H7 (cell line): ENCODE results near the gene GRIA2. TPM values are rescaled to one million over a fixed set of nuclear protein-coding genes. Genes with fewer than 3 reads are reported as not detected.

Experiments used
- DNase-seq: peaks from one replicate; pipeline ENCODE4 v3.0.0; 2012
- H3K27me3 ChIP-seq: 2 replicates; pipeline ENCODE4 v1.6.0; 2011; ENCODE audit warnings: mild to moderate bottlenecking, low read length; ENCODE audit not compliant: control insufficient read depth, insufficient read depth
- H3K36me3 ChIP-seq: replicated peaks from 2 replicates; pipeline ENCODE4 v1.5.1; 2011; ENCODE audit warnings: low read length; ENCODE audit not compliant: control insufficient read depth, insufficient read depth
- H3K4me3 ChIP-seq: 2 replicates; pipeline ENCODE4 v1.5.1; 2011; ENCODE audit warnings: low read depth, mild to moderate bottlenecking, control low read depth, low read length, moderate library complexity; ENCODE audit not compliant: insufficient read depth
- total RNA-seq: library from RNA; depleted of rRNA; stranded (reverse); fragments of >200 nt; shearing (Covaris generic); gene quantifications from 2 replicates; pipeline ENCODE4 v1.2.3, GENCODE V29; 2014

The GRIA2 gene
- total RNA-seq, 1 experiment from 2014 or later, result not detected

GRCh38 chr4:157290622-157291021 is 70.1 kb downstream of the GRIA2 start:
- Histone ChIP-seq H3K36me3 (no peaks in the 10 kb centered on the region), H3K27me3 (no peaks in the 10 kb centered on the region), H3K4me3 (no peak overlapping the region)
- DNase-seq, result no peak

DNA sequence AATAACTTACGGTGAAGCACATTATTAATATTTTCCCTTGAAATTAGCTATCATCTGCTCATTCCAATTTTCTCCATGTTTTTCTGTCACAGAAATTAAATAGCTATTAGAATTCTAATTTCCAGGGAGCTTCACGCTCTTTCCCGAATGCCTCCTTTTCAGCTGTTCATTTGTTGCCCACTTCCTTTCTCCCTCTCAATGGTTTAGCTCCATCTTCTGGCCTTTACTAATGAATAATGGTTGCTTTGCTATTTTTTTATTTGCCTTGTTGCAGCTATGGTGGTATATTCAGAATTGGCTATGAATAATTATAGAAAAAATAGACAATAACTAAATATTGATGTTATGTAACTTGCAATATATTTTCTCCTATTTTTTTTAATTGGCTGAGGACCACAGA is 70.5 kb downstream of the GRIA2 start:
- H3K27me3 ChIP-seq, result no peaks in the 10 kb centered on the region
- no peak for DNase-seq
- no peaks in the 10 kb centered on the region for H3K36me3 ChIP-seq
- H3K4me3 ChIP-seq, result no peak overlapping the region

- Histone ChIP-seq H3K27me3 (no peaks in the 10 kb centered on the region), H3K36me3 (no peaks in the 10 kb centered on the region), H3K4me3 (no peak overlapping the region)
- no peak for DNase-seq
Measured at GRCh38 chr4:157293673-157294072, 73.1 kb downstream of the GRIA2 start.

GRCh38 chr4:157294575-157294974 is 74.0 kb downstream of the GRIA2 start:
- H3K4me3 ChIP-seq, result no peak overlapping the region
- no peaks in the 10 kb centered on the region for H3K27me3 ChIP-seq
- DNase-seq, result no peak
- H3K36me3 ChIP-seq, result no peaks in the 10 kb centered on the region

- no peaks in the 10 kb centered on the region for H3K36me3 ChIP-seq
- H3K27me3 ChIP-seq, result no peaks in the 10 kb centered on the region
- DNase-seq, result no peak
Measured at GRCh38 chr4:157300701-157301100, 80.2 kb downstream of the GRIA2 start.

DNA sequence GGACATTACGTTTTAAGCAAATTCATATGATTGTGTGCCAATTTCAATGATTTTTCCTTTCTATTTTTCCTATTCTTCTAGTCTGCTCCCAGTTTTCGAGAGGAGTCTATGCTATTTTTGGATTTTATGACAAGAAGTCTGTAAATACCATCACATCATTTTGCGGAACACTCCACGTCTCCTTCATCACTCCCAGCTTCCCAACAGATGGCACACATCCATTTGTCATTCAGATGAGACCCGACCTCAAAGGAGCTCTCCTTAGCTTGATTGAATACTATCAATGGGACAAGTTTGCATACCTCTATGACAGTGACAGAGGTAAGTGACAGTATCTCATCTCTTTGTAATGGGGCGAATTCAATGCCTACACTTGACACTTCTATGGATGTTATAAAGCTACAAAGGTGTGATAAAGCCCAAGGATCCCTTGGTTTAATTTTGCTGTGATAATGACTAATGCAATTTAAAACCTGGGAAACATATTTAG is 83.0 kb downstream of the GRIA2 start:
- Histone ChIP-seq H3K4me3 (no peak overlapping the region), H3K27me3 (no peaks in the 10 kb centered on the region), H3K36me3 (no peaks in the 10 kb centered on the region)
- DNase-seq, result no peak

More at GRCh38 chr4:157300701-157301100, 80.2 kb downstream of the GRIA2 start:
- no peak overlapping the region for H3K4me3 ChIP-seq

DNA sequence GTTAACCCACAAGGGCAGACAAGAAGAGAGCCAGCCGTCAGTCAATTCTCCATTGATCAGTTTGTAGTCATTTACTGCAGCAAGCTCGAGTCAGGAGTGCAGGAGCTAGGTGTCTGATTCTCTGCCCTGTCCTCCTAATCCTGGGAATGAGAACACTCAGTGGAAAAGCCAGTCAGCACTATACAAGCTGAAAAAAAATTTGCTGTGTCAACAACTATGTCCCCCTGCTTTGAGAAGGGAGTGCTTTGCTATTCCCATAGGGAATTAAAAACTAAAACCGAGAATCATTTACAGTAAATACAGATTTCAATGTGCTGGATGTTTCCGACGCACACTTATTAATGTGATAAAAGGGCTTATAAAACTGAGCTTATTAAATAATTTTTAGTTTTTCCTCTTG is 84.2 kb downstream of the GRIA2 start:
- no peak overlapping the region for H3K4me3 ChIP-seq
- H3K36me3 ChIP-seq, result no peaks in the 10 kb centered on the region
- no peak for DNase-seq
- no peaks in the 10 kb centered on the region for H3K27me3 ChIP-seq

DNA sequence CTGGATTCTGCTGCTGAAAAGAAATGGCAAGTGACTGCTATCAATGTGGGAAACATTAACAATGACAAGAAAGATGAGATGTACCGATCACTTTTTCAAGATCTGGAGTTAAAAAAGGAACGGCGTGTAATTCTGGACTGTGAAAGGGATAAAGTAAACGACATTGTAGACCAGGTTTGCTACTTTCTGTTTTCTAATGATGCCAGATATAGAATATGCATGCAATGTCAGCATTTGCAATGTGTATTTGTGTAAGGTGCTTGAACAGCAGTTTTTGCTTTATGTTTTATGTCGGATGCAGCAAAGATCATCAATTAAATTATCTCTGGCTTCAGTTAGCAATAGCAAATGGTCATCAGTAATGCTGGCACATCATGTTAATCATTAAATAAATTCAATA is 92.2 kb downstream of the GRIA2 start:
- H3K27me3 ChIP-seq, result no peaks in the 10 kb centered on the region
- H3K4me3 ChIP-seq, result no peak overlapping the region
- no peaks in the 10 kb centered on the region for H3K36me3 ChIP-seq
- no peak for DNase-seq

GRCh38 chr4:157314906-157315305 is 94.4 kb downstream of the GRIA2 start:
- H3K27me3 ChIP-seq, result no peaks in the 10 kb centered on the region
- no peak overlapping the region for H3K4me3 ChIP-seq
- no peak for DNase-seq
- no peaks in the 10 kb centered on the region for H3K36me3 ChIP-seq

DNA sequence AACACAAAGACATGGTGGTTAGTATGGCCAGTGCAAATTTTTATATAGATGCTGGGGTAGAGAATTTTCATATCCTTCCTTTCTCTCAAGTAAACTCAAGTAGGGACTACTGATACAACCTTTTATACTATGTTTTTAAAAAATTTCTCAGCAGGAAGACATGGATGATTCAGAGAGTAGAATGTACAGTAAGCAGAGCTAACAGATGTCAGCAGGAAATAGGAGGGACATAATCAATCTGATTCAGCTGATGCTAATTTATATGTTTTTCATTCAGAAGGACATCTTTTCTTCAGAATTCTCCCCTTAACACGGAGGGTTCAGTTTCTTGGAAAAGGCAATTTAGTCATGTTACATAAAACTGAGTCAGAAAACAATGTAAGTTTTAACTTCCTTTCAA is 95.4 kb downstream of the GRIA2 start:
- H3K4me3 ChIP-seq, result no peak overlapping the region
- H3K27me3 ChIP-seq, result no peaks in the 10 kb centered on the region
- no peak for DNase-seq
- no peaks in the 10 kb centered on the region for H3K36me3 ChIP-seq

GRCh38 chr4:157320092-157320491 is 99.6 kb downstream of the GRIA2 start:
- Histone ChIP-seq H3K36me3 (no peaks in the 10 kb centered on the region), H3K27me3 (no peaks in the 10 kb centered on the region), H3K4me3 (no peak overlapping the region)
- DNase-seq, result no peak

- H3K4me3 ChIP-seq, result no peak overlapping the region
- no peaks in the 10 kb centered on the region for H3K36me3 ChIP-seq
- no peaks in the 10 kb centered on the region for H3K27me3 ChIP-seq
- no peak for DNase-seq
Measured at GRCh38 chr4:157327666-157328065, 107.1 kb downstream of the GRIA2 start.

GRCh38 chr4:157357887-157358286 is 137.4 kb downstream of the GRIA2 start:
- Histone ChIP-seq H3K27me3 (no peaks in the 10 kb centered on the region), H3K36me3 (no peaks in the 10 kb centered on the region), H3K4me3 (no peak overlapping the region)
- no peak for DNase-seq

GRCh38 chr4:157358439-157358838 is 137.9 kb downstream of the GRIA2 start:
- H3K36me3 ChIP-seq, result no peaks in the 10 kb centered on the region
- H3K27me3 ChIP-seq, result no peaks in the 10 kb centered on the region
- no peak overlapping the region for H3K4me3 ChIP-seq
- no peak for DNase-seq

DNA sequence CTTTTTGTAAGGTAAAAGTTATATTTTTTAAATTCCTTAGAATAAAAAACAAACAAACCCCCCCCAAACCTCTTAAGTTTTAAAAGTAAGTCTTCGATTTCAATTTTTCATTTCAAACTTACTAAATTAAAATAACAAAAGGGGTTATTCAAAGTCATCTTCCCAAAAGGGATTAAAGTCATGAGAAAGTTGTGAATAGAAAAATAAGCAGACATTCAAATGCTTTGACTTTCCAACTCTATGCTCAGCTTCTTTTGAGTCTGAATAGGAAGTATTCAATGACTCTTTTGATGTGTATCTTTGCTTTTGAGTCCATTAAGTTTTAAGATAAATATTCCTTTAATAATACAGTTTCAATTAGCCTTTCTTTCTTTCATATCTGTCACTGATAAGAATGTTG is 138.3 kb downstream of the GRIA2 start:
- no peak for DNase-seq
- no peak overlapping the region for H3K4me3 ChIP-seq
- no peaks in the 10 kb centered on the region for H3K36me3 ChIP-seq
- H3K27me3 ChIP-seq, result no peaks in the 10 kb centered on the region

DNA sequence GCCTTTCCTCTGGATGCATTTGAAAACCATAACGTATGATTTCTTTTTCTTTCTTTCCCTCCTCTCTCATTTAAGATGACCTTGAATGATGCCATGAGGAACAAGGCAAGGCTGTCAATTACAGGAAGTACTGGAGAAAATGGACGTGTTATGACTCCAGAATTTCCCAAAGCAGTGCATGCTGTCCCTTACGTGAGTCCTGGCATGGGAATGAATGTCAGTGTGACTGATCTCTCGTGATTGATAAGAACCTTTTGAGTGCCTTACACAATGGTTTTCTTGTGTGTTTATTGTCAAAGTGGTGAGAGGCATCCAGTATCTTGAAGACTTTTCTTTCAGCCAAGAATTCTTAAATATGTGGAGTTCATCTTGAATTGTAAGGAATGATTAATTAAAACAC is 142.8 kb downstream of the GRIA2 start:
- Histone ChIP-seq H3K4me3 (no peak overlapping the region), H3K27me3 (no peaks in the 10 kb centered on the region), H3K36me3 (no peaks in the 10 kb centered on the region)
- DNase-seq, result no peak
